ENCODE measurements around the gene FBLL1. TPM values are rescaled to one million over a fixed set of nuclear protein-coding genes. Genes with fewer than 3 reads are reported as not detected.
"Not testable (repeated sequence)": the region's sequence is repeated elsewhere in the genome, so short reads cannot be mapped to it uniquely, and the experiment has no call there.

The FBLL1 gene
- polyA plus RNA-seq, 3 donors, result 0.25 to 0.54 TPM; not detected in 1

GRCh38 chr5:168537176-168537575, 8.1 kb downstream of the FBLL1 start:
- whole genome bisulfite sequencing, 3 donors, result 59 to 79% (median 64%) methylated on average over 2 of the region's 2 CpGs
- no peak overlapping the region for H3K27ac ChIP-seq (ENCODE audit: low read depth, low read length)

GRCh38 chr5:168549554-168549953, 20.4 kb downstream of the FBLL1 start:
- WGBS, 3 donors, result 96 to 97% (median 96%) methylated on average over 7 of the region's 7 CpGs

GRCh38 chr5:168550656-168551055, 21.6 kb downstream of the FBLL1 start:
- no peak overlapping the region for H3K27ac ChIP-seq (ENCODE audit: low read depth, low read length)

More at GRCh38 chr5:168549554-168549953, 20.4 kb downstream of the FBLL1 start:
- no peak overlapping the region for H3K27ac ChIP-seq (ENCODE audit: low read depth, low read length)

- 55 to 71% (median 68%) methylated on average over 1 of the region's 1 CpG for WGBS, 3 donors
- H3K27ac ChIP-seq (ENCODE audit: low read depth, low read length), result no peak overlapping the region
Measured at GRCh38 chr5:168552146-168552545, 23.0 kb downstream of the FBLL1 start.

GRCh38 chr5:168553377-168554130, 24.4 kb downstream of the FBLL1 start:
- H3K27ac ChIP-seq (ENCODE audit: low read depth, low read length), result no peak overlapping the region
- 78 to 92% (median 90%) methylated on average over 2 of the region's 2 CpGs for WGBS, 3 donors

GRCh38 chr5:168557389-168557788, 28.3 kb downstream of the FBLL1 start:
- no peak overlapping the region for H3K27ac ChIP-seq (ENCODE audit: low read depth, low read length)
- 96 to 98% (median 97%) methylated on average over 2 of the region's 2 CpGs for WGBS, 3 donors

- H3K27ac ChIP-seq (ENCODE audit: low read depth, low read length), result no peak overlapping the region
- WGBS, 3 donors, result 49 to 94% (median 83%) methylated on average over 2 of the region's 2 CpGs
Measured at GRCh38 chr5:168562279-168562678, 33.2 kb downstream of the FBLL1 start.

GRCh38 chr5:168563959-168564358, 34.9 kb downstream of the FBLL1 start:
- WGBS, 3 donors, result 90 to 100% (median 97%) methylated on average over 1 of the region's 1 CpG
- no peak overlapping the region for H3K27ac ChIP-seq (ENCODE audit: low read depth, low read length)

- WGBS, 3 donors, result 96 to 99% (median 98%) methylated on average over 6 of the region's 6 CpGs
- no peak overlapping the region for H3K27ac ChIP-seq (ENCODE audit: low read depth, low read length)
Measured at GRCh38 chr5:168568738-168569137, 39.6 kb downstream of the FBLL1 start.

GRCh38 chr5:168570490-168571328, 41.6 kb downstream of the FBLL1 start:
- 83 to 85% (median 85%) methylated on average over 11 of the region's 11 CpGs for WGBS, 3 donors
- H3K27ac ChIP-seq (ENCODE audit: low read depth, low read length), result no peak overlapping the region

- WGBS, 3 donors, result 75 to 93% (median 79%) methylated on average over 1 to 3 of the region's 3 CpGs
- not testable (repeated sequence) for H3K27ac ChIP-seq (ENCODE audit: low read depth, low read length)
Measured at GRCh38 chr5:168573663-168574062, 44.6 kb downstream of the FBLL1 start.

- not testable (repeated sequence) for H3K27ac ChIP-seq (ENCODE audit: low read depth, low read length)
- WGBS, 3 donors, result 91 to 100% (median 95%) methylated on average over 1 of the region's 1 CpG
Measured at GRCh38 chr5:168574156-168574555, 45.1 kb downstream of the FBLL1 start.

- 82 to 92% (median 86%) methylated on average over 7 of the region's 7 CpGs for WGBS, 3 donors
- H3K27ac ChIP-seq (ENCODE audit: low read depth, low read length), result no peak overlapping the region
Measured at GRCh38 chr5:168575391-168576372, 46.6 kb downstream of the FBLL1 start.

- H3K27ac ChIP-seq (ENCODE audit: low read depth, low read length), result no peak overlapping the region
- 7 to 18% (median 16%) methylated on average over 3 of the region's 3 CpGs for WGBS, 3 donors
Measured at GRCh38 chr5:168578006-168578405, 48.9 kb downstream of the FBLL1 start.

GRCh38 chr5:168578538-168579487, 49.7 kb downstream of the FBLL1 start, which contains the start of gene PANK3:
Gene PANK3 (minus strand): TSS chr5:168579368. CDS start chr5:168579283, 85 bp downstream.
- WGBS, 3 donors, result 0% methylated on average over 37 to 63 of the region's 63 CpGs
- peak within 1 kb of the TSS; percentile 13 for H3K27ac ChIP-seq (ENCODE audit: low read depth, low read length)

GRCh38 chr5:168579488-168580226, 50.6 kb downstream of the FBLL1 start:
- peak overlapping the region; percentile 13 for H3K27ac ChIP-seq (ENCODE audit: low read depth, low read length)
- 2% methylated on average over 45 to 52 of the region's 52 CpGs for WGBS, 3 donors

GRCh38 chr5:168580227-168580508, 51.1 kb downstream of the FBLL1 start:
- 24 to 39% (median 25%) methylated on average over 3 of the region's 3 CpGs for WGBS, 3 donors
- no peak overlapping the region for H3K27ac ChIP-seq (ENCODE audit: low read depth, low read length)
